ENCODE measurements around the gene KCNH1. TPM values are rescaled to one million over a fixed set of nuclear protein-coding genes. Genes with fewer than 3 reads are reported as not detected.

The KCNH1 gene
- total RNA-seq, 1 donor from 2014 or later, result not detected

- ATAC-seq (no peak), DNase-seq (no peak)
- TF ChIP-seq CTCF (IDR thresholded peaks at IDR 0.05), result no peak
- Histone ChIP-seq H3K4me1 (no peaks in the 10 kb centered on the region), H3K4me3 (no peak overlapping the region), H3K9me3 (no peaks in the 10 kb centered on the region), H3K27me3 (ENCODE audit: low read depth) (no peaks in the 10 kb centered on the region), H3K27ac (no peak overlapping the region), H3K36me3 (no peaks in the 10 kb centered on the region)
- intact Hi-C loops (cut with DNase I), result no loop called here
Measured at GRCh38 chr1:210730023-210730422, 403.9 kb downstream of the KCNH1 start.

- no peaks in the 10 kb centered on the region for H3K4me1 ChIP-seq
- no peak for DNase-seq
- H3K9me3 ChIP-seq, result no peaks in the 10 kb centered on the region
- no peaks in the 10 kb centered on the region for H3K27me3 ChIP-seq (ENCODE audit: low read depth)
- no peaks in the 10 kb centered on the region for H3K36me3 ChIP-seq
- TF ChIP-seq CTCF (IDR thresholded peaks at IDR 0.05), result no peak
- intact Hi-C loops (cut with DNase I), result no loop called here
- H3K4me3 ChIP-seq, result no peak overlapping the region
- no peak for ATAC-seq
- no peak overlapping the region for H3K27ac ChIP-seq
Measured at GRCh38 chr1:210728437-210729149, 405.4 kb downstream of the KCNH1 start.

GRCh38 chr1:210727709-210728108 is 406.2 kb downstream of the KCNH1 start:
- no peak for DNase-seq
- no peak for ATAC-seq
- TF ChIP-seq CTCF (IDR thresholded peaks at IDR 0.05), result no peak
- Histone ChIP-seq H3K4me1 (no peaks in the 10 kb centered on the region), H3K4me3 (no peak overlapping the region), H3K9me3 (no peaks in the 10 kb centered on the region), H3K27ac (no peak overlapping the region), H3K27me3 (ENCODE audit: low read depth) (no peaks in the 10 kb centered on the region), H3K36me3 (no peaks in the 10 kb centered on the region)
- intact Hi-C loops (cut with DNase I), result no loop called here

GRCh38 chr1:210726621-210727020 is 407.3 kb downstream of the KCNH1 start:
- no peak for ATAC-seq
- Histone ChIP-seq H3K36me3 (no peaks in the 10 kb centered on the region), H3K4me3 (no peak overlapping the region), H3K27me3 (ENCODE audit: low read depth) (no peaks in the 10 kb centered on the region), H3K4me1 (no peaks in the 10 kb centered on the region), H3K9me3 (no peaks in the 10 kb centered on the region), H3K27ac (no peak overlapping the region)
- intact Hi-C loops (cut with DNase I), result no loop called here
- TF ChIP-seq CTCF (IDR thresholded peaks at IDR 0.05), result no peak
- DNase-seq, result no peak

- no peaks in the 10 kb centered on the region for H3K4me1 ChIP-seq
- no peak overlapping the region for H3K4me3 ChIP-seq
- ATAC-seq, result no peak
- H3K9me3 ChIP-seq, result no peaks in the 10 kb centered on the region
- H3K27me3 ChIP-seq (ENCODE audit: low read depth), result no peaks in the 10 kb centered on the region
- DNase-seq, result no peak
- intact Hi-C loops (cut with DNase I), result no loop called here
- no peaks in the 10 kb centered on the region for H3K36me3 ChIP-seq
- no peak overlapping the region for H3K27ac ChIP-seq
- no peak for TF ChIP-seq CTCF (IDR thresholded peaks at IDR 0.05)
Measured at GRCh38 chr1:210724768-210725167, 409.2 kb downstream of the KCNH1 start.

Measured in lower lobe of right lung (tissue), 2 donors.